ENCODE results near the gene ZFY.
A peak's percentile ranks its signal among the peaks of the same experiment; 100 is the strongest.

Gene ZFY

DNA sequence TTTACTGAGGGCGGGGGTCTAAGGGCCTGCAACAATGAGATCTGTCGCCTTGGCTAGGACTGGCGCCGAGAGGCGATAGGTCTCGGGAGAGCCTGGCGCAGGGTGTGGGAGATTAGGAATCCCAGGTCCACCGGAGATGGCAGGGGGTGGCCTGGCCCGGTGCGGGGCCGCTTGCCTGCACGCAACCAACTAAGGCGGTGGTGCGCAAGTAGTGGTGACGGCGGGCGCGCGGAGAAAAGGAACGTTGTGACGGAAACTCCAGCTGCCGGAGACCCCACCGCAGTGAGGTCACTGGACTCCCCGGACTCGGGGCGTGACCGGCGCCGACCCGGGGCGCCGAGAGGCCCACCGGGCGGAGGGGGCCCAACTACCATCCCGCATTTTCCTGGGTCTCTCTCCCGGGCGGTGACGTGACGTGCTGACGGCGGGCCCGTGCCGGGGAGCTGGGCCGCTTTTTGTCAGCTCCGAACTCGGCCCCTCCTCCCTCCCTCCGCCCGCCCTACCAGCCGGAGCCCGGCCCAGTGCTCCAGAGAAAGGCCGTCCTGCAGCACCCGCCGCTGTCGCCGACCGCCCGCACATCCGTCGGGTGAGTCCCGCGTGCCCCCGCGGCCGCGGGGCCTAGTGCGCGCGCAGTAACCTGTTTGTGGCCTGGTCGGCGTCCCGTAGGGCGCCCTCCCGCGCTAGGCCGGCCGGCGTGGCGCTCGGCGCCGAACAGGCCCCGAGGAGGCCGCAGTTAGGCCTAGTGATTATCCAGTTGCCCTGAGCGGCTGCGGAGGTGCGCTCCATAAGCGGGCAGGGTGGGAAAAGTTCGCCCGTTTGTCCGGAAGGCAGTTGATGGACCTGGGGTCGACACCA is at the start of gene ZFY:
TSS of gene ZFY (plus strand) at position 521 of the 855 bp plus-strand sequence. CDS start 18,556 bp downstream, outside the sequence.
- peaks cover 32% of the 10 kb centered on the region for H3K4me1 Mint-ChIP-seq
- H3K9me3 Mint-ChIP-seq = no peaks in the 10 kb centered on the region
- H3K4me3 Mint-ChIP-seq = peak within 1 kb of the TSS; percentile 96
- peaks cover 6% of the 10 kb centered on the region for H3K36me3 Mint-ChIP-seq
- peak within 1 kb of the TSS; percentile 99 for H3K27ac Mint-ChIP-seq
- no peaks in the 10 kb centered on the region for H3K27me3 Mint-ChIP-seq

DNA sequence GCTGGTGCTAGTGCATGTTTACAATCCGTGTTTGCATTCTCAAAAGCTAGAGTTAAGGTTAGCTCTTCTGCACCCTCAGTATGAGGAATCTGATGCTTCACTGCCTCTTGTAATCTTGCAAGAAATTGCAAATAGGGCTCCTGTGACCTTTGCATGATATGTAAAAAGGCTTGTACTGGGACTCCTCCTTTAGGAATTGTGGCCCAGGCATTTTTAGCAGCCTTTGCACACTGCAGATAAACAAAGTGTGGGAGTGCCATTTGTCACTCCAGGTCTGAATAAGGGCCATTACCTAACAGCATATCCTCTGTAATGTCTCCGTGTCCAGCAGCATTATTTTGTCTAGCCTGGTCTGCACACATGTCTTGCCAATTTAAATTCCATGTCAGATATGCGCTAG is 49.3 kb upstream of the ZFY start:
- Mint-ChIP-seq H3K36me3 (no peaks in the 10 kb centered on the region), H3K9me3 (no peaks in the 10 kb centered on the region), H3K4me3 (no peak overlapping the region), H3K27me3 (no peaks in the 10 kb centered on the region), H3K4me1 (peaks cover 16% of the 10 kb centered on the region), H3K27ac (no peak overlapping the region)

DNA sequence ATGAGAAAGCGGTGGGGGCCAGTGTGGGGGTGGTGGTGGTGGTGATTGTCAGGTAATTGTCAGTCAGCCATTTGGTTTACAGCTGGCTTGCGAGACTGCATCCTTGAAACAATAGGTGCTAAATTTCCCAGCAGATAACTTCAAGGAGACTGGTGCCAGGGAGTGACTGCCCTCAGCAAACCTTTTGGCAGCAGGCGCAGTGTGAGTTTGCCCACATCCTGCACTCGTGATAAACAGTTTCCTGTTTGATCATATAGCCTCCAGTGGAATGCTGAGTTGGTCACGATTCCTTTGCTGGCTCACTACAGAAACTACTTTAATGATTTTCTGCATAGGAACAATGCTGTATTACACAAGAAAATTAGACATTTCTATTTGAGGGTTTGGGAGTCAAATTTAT is 47.8 kb upstream of the ZFY start:
- H3K4me3 Mint-ChIP-seq = no peak overlapping the region
- no peaks in the 10 kb centered on the region for H3K27me3 Mint-ChIP-seq
- peaks cover 3% of the 10 kb centered on the region for H3K36me3 Mint-ChIP-seq
- no peak overlapping the region for H3K27ac Mint-ChIP-seq
- no peaks in the 10 kb centered on the region for H3K9me3 Mint-ChIP-seq
- H3K4me1 Mint-ChIP-seq = peaks cover 16% of the 10 kb centered on the region

DNA sequence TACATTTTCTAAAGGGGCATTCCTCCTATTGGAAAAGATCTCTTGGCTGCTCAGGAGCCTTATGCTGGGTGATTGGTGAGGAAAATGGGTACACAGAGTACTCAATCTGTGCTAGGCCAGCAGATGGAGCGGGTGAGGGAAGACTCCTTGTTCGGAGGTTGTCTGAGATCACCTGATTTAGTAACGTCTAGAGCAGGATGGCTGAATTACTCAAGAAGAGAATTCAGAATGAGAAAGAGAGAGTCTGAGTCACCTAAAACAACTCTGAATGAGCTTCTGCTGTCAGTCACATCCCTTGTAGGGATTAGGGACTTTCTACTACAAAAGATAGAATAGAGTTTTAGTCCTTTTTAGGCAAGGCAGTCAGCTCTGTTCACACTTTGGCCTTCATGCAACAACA is 47.2 kb upstream of the ZFY start:
- Mint-ChIP-seq H3K9me3 (no peaks in the 10 kb centered on the region), H3K4me1 (peaks cover 16% of the 10 kb centered on the region), H3K4me3 (peak overlapping the region; percentile 23), H3K36me3 (peaks cover 3% of the 10 kb centered on the region), H3K27me3 (no peaks in the 10 kb centered on the region), H3K27ac (no peak overlapping the region)

DNA sequence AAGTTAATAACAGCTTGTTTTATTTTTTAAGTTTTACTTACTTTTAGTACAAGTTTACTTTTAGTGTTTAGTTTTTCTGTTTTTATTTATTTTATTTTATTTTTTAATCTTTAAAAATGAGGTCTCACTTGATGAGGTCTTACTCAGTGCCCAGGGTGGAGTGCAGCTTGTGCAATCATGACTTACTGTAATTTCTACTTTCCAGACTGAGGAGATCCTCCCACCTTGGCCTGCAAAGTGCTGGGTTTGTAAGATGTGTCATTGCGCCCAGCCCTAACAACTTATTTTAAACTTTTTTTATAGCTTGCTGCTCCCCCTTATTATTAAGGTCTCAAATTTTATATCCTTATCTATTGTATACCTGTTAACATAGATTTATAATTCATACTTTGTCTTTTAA is 41.7 kb upstream of the ZFY start:
- Mint-ChIP-seq H3K4me1 (no peaks in the 10 kb centered on the region), H3K9me3 (no peaks in the 10 kb centered on the region), H3K36me3 (peaks cover 4% of the 10 kb centered on the region)

DNA sequence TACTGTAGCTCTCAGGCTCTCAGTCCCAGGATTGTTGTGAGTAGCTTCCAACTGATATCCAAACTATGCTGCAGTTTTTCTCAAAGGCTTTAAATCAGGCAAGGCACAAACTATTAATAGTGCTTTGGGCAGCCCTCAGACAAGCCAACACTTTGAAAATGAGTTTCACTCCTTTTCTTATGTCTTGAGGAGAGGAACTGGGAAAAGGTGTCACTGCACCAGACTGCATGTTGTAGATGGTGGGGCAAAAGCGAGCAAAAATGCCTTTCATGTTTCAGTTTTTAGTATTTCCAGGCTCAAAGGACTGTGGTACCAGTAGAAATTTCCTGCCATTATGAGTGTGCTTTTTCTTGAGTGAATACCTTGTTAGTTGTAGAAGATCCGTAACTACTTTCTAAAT is 39.1 kb upstream of the ZFY start:
- Mint-ChIP-seq H3K9me3 (no peaks in the 10 kb centered on the region), H3K36me3 (peaks cover 9% of the 10 kb centered on the region), H3K27ac (no peak overlapping the region), H3K4me3 (no peak overlapping the region), H3K27me3 (peaks cover 2% of the 10 kb centered on the region), H3K4me1 (no peaks in the 10 kb centered on the region)

More for the DNA sequence above, 41.7 kb upstream of the ZFY start:
- H3K27me3 Mint-ChIP-seq = no peaks in the 10 kb centered on the region
- no peak overlapping the region for H3K4me3 Mint-ChIP-seq
- H3K27ac Mint-ChIP-seq = no peak overlapping the region

DNA sequence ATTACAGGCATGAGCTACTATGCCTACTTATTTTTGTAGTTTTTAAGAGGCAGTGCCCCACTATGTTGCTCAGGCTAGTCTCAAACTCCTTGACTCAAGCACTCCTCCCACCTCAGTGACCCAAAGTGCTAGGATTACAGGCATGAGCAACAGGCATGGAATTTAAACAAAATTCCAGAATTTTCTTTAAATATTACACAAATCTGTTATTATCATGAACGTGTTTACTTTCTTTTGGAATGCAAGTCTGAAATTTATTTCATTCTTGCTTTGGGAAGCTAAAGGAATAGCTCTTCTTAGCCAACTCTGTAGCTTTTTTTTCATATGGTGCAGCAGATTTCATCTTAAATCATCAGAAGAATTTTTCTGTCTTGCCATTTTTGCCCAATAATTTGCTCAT is 27.8 kb upstream of the ZFY start:
- Mint-ChIP-seq H3K27ac (no peak overlapping the region), H3K4me3 (no peak overlapping the region), H3K9me3 (peaks cover 2% of the 10 kb centered on the region), H3K36me3 (peaks cover 3% of the 10 kb centered on the region), H3K27me3 (no peaks in the 10 kb centered on the region), H3K4me1 (no peaks in the 10 kb centered on the region)

DNA sequence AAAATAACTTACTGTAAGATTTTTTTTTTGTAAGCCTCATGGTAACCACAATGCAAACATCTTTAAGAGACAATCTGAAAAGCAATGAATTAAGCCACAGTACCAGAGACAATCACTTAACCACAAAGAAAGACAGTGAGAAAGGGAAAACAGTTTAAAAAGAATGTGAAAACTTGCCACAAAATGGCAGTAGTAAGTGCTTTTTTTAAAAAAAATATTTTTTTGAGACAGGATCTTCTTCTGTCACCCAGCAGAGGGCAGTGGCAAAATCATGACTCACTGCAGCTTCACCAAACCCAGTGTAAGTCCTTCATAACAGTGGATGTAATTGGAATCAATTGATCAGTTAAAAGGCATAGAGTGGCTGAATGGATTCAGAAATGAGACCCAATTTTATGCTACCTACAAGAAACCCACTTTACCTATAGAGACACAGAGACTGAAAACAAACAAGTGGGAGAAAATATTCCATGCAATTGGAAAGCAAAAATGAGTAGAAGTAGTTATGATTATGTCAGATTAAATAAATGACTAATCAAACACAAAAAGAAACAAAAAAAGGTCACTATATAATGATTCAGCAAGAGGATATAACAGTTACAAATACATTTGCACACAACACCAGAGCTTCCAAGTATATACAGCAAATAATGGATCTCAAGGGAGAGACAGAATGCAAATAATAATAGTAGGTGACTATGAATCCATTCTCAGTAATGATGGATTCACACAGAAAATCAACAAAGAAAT is 21.9 kb upstream of the ZFY start:
- Mint-ChIP-seq H3K9me3 (no peaks in the 10 kb centered on the region), H3K4me1 (peaks cover 8% of the 10 kb centered on the region), H3K4me3 (no peak overlapping the region)

DNA sequence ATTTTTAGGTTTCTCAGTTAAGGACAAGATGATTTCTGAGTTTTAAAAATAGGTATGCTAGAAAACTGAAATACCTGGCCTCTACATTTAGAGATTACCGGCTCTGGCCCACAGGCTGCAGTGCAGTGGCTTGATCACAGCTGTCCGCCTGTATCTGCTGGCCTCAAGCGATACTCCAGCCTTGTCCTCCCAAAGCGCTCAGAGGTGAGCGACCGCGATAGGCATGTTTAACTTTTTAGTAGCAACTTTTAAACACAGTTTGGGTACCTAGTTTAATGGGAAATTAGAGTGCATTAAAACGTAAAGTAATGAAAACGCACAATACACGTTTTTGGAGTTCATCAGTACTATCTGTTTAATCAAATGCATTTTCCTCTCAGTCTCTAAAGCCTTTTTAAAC is 1.1 kb upstream of the ZFY start:
- Mint-ChIP-seq H3K36me3 (peaks cover 3% of the 10 kb centered on the region), H3K9me3 (no peaks in the 10 kb centered on the region), H3K27me3 (no peaks in the 10 kb centered on the region), H3K27ac (peak overlapping the region; percentile 97), H3K4me3 (peak overlapping the region; percentile 91), H3K4me1 (peaks cover 22% of the 10 kb centered on the region)

More for the DNA sequence above, 21.9 kb upstream of the ZFY start:
- H3K27me3 Mint-ChIP-seq = no peaks in the 10 kb centered on the region
- H3K27ac Mint-ChIP-seq = no peak overlapping the region
- H3K36me3 Mint-ChIP-seq = peaks cover 5% of the 10 kb centered on the region

DNA sequence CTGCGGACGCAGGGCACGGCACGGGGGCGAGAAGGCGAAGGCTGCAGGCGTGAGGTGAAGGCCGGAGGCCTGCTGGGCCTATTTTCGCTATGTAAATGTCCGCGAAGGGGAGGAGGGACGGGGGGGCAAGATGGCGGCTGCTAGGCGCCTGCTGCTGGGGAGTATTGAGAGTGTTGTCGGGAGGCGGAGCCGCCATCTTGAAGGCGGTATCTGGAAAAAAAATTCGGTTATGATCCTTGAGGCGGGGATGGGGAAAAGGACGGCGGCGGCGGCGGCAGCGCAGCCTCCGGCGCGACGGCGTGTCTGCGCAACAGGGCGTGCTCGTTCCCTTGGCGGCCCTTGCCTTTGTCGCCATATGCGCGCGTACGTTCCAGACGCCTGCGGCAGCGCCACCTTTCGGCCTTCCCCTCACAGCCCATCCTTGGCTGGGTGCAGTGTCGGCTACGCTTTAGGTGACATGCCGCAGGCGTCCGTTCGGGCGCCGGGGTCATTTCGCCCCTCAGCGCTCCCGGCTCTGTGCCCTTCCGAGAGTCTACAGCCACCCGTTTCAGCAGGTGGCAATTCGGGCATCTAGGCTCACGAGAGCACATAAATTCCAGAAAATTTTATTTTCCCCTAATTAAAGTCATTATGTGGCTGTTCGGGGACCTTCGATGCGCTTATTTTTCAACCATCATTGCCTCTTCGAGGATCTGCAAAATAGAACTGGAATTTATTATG is 695 bp downstream of the ZFY start:
- peaks cover 6% of the 10 kb centered on the region for H3K36me3 Mint-ChIP-seq
- no peaks in the 10 kb centered on the region for H3K9me3 Mint-ChIP-seq
- H3K27ac Mint-ChIP-seq = peak overlapping the region; percentile 99
- H3K4me3 Mint-ChIP-seq = peak overlapping the region; percentile 96
- H3K27me3 Mint-ChIP-seq = no peaks in the 10 kb centered on the region
- peaks cover 35% of the 10 kb centered on the region for H3K4me1 Mint-ChIP-seq

DNA sequence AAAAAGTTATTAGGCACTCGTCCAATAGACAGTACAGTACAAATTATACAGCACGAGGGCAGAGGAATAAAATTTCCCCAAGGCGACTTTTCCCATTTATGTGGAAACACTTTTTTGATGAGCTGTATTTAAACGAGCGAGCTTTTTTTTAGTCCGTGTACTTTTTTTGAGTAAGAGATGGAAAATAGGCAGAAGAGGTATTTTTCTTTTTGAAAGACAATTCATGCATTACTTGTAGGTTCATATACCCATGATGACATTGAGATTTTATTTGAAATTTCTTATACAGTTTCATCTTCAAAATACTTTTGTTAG is 1.2 kb downstream of the ZFY start:
- H3K27me3 Mint-ChIP-seq = no peaks in the 10 kb centered on the region
- peak overlapping the region; percentile 96 for H3K4me3 Mint-ChIP-seq
- peaks cover 6% of the 10 kb centered on the region for H3K36me3 Mint-ChIP-seq
- H3K27ac Mint-ChIP-seq = peak overlapping the region; percentile 99
- no peaks in the 10 kb centered on the region for H3K9me3 Mint-ChIP-seq
- peaks cover 39% of the 10 kb centered on the region for H3K4me1 Mint-ChIP-seq

DNA sequence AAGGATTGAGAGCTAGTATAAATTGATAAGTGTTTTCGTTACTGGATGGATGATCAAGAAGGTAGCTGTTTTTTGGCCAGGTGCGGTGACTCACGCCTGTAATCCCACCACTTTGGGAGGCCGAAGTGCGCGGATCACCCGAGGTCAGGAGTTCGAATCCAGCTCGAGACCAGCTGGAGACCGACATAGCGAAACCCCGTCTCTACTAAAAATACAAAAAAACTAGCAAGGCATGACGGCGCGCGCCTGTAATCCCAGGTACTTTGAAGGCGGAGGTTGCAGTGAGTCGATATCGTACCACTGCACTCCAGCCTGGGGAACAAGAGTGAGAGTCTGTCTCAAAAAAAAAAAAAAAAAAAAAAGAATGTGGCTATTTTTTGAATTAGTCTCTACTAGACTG is 2.0 kb downstream of the ZFY start:
- Mint-ChIP-seq H3K36me3 (peaks cover 6% of the 10 kb centered on the region), H3K9me3 (no peaks in the 10 kb centered on the region), H3K4me3 (peak overlapping the region; percentile 96), H3K27me3 (no peaks in the 10 kb centered on the region), H3K27ac (peak overlapping the region; percentile 99), H3K4me1 (peaks cover 40% of the 10 kb centered on the region)

DNA sequence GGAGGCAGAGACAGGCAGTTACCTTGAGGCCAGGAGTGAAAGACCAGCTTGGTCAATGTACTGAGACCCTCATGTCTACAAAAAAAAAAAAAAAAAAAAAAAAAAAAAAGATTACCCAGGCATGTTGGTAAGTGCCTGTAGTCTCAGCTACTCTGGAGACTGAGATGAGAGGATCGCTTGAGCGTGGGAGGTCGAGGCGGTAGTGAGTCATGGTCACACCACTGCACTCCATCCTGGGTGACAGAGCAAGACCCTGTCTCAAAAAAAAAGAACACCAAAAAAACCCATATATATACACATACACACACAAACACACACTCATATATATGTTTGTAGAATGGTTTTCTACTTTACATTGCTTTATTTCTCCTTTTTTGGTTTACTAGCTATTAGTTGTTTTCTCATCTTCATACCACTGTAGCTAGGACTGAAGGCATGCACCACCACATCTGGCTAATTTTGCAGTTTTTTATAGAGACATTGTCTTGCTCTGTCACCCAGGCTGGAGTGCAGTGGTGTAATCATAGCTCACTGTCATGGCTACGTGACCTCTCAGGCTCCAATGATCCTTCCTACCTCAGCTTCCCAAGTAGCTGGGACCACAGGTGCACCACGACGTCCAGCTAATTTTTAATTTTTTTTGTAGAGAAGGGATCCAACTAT is 14.5 kb downstream of the ZFY start:
- peaks cover 6% of the 10 kb centered on the region for H3K36me3 Mint-ChIP-seq
- H3K4me1 Mint-ChIP-seq = peaks cover 59% of the 10 kb centered on the region
- no peak overlapping the region for H3K4me3 Mint-ChIP-seq
- H3K27me3 Mint-ChIP-seq = no peaks in the 10 kb centered on the region
- no peaks in the 10 kb centered on the region for H3K9me3 Mint-ChIP-seq
- peak overlapping the region; percentile 12 for H3K27ac Mint-ChIP-seq

DNA sequence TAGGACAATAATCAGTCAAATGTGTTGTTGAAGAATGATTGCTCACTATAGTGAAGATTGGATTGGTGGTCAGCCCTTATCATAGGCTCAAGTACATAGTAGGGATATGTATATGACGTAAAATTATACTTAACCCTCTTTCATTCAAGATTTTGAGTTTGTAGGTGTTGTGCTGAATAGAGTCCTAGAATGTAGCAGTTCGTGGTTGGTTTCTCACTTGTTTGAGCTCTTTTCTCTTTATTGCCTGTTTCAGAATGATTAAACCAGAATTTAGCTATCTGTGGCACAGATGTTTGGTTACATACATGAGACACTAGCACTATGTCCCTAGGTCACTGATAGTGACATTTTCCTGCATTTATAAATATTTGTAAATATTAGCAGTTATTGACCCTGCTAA is 15.5 kb downstream of the ZFY start:
- no peak overlapping the region for H3K27ac Mint-ChIP-seq
- H3K4me1 Mint-ChIP-seq = peaks cover 64% of the 10 kb centered on the region
- H3K36me3 Mint-ChIP-seq = peaks cover 8% of the 10 kb centered on the region
- H3K4me3 Mint-ChIP-seq = no peak overlapping the region
- no peaks in the 10 kb centered on the region for H3K27me3 Mint-ChIP-seq
- H3K9me3 Mint-ChIP-seq = no peaks in the 10 kb centered on the region

DNA sequence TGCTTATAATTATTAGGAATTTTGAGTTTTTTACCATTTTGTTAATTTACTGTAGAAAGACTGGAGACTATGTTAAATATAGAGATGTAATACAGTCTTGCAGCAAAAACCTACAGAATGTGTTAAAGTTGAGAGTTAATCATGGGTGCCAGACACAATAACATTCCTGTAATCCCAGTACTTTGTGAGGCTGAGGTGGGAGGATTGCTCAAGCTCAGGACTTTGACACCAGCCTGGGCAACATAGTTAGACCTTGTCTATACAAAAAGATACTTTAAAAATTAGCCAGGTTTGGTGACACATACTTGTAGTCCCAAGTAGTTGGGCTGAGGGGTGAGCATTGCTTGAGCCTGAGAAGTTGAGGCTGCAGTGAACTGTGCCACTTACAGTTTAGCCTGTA is 17.7 kb downstream of the ZFY start:
- peaks cover 59% of the 10 kb centered on the region for H3K4me1 Mint-ChIP-seq
- H3K36me3 Mint-ChIP-seq = peaks cover 11% of the 10 kb centered on the region

More for the DNA sequence above, 17.7 kb downstream of the ZFY start:
- H3K9me3 Mint-ChIP-seq = no peaks in the 10 kb centered on the region
- no peaks in the 10 kb centered on the region for H3K27me3 Mint-ChIP-seq
- H3K4me3 Mint-ChIP-seq = no peak overlapping the region
- no peak overlapping the region for H3K27ac Mint-ChIP-seq
